ENCODE measurements around the gene EIF2S1.

Gene EIF2S1

DNA sequence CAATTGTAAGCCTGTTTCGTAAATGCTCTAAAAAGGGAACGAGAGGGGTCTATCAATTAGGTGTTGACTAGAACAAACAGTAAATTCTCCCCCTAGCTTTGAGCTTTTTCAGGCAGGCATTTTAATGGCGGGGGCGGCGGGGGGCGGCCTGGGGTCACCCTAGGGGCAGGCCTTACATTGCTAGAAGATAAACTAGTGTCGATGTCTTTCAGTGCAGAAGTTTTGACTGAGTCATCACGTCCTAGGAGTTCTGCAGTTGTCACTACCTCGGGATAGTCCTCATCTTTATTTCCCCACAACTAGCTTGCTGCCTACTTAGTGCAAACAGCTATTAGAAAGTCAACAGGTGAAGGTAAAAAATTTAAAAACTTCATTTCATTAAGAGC is 2.2 kb upstream of the EIF2S1 start:
- TF ChIP-seq ZNF274 (IDR thresholded peaks at IDR 0.05; ENCODE audit: low read depth, low read length) = no peak
- H3K4me3 ChIP-seq (ENCODE audit: low read length) = no peak overlapping the region

DNA sequence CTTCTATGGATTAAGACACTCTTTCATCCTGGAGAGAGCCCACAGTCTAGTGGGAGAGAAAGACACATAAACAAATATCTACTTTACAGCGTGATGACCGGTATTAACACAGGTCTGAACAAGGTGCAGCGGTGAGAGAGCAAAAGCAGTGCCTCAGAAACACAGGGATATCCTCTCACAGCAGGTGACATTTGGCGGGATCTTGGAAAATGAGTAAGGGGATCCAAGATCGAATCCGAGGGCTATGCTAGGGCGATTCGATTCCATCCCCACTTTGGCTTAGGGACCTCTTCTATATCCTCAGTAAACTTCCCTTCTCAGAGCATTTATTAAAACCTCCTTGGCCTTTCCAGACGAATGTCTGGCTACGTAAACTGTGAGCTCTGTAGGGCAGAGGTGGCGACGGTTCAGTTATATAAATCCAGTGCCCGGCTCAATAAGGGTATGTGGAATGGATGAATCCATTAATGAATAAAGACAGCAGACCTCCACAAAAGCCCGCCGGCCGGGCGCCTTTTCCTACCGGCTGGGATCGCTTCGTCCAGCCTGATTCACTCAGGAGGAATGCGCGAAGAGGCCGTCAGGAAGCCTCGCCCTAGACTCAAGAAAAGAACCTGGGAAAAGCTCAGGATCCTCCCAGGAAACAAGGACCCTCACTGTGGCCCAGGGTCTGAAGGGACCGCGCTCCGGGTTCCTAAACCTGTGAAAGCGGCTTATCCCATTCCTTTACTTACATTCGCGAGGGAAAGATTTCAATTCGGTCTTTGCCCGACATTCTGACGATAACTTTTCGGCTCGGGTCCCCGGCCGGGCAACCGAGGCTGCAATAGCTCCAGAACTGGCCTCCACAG is 979 bp upstream of the EIF2S1 start:
- no peak for TF ChIP-seq ZNF274 (IDR thresholded peaks at IDR 0.05; ENCODE audit: low read depth, low read length)
- peak overlapping the region; percentile 78 for H3K4me3 ChIP-seq (ENCODE audit: low read length)

DNA sequence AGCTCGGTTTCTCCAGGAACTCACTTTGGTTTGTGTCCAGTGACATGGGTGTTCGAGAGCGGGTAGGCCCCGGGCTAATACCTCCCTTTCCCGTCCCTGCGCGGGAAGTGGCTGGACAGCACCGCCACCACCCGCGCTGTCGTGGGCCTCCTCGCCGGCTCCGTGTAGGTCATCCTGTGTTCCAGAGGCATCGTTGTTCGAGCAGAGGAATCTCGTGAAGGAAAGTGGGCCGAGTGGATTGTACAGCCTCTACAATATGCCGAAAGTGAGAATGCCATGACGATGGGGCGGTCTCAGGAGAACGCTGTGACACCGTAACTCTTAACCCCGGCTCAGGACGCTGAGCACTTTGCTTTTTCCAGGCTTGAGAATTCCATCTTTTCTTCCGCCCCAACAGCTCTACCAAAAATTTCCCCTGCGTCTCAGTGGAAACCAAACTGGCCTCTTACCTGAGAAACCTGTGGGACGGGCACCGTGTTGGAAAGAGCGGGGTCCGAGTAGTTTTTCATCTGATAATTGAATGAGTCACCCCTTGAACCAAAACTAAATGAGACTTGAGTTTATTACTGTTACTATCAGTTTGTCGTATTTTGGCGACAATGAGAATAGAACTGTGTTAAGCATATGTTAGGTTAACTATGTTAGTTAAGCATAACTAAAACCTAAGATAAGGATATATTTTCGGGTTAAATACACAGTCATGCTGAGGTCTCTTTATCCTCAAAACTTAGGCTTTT is 510 bp downstream of the EIF2S1 start:
- no peak for TF ChIP-seq ZNF274 (IDR thresholded peaks at IDR 0.05; ENCODE audit: low read depth, low read length)
- peak overlapping the region; percentile 93 for H3K4me3 ChIP-seq (ENCODE audit: low read length)

DNA sequence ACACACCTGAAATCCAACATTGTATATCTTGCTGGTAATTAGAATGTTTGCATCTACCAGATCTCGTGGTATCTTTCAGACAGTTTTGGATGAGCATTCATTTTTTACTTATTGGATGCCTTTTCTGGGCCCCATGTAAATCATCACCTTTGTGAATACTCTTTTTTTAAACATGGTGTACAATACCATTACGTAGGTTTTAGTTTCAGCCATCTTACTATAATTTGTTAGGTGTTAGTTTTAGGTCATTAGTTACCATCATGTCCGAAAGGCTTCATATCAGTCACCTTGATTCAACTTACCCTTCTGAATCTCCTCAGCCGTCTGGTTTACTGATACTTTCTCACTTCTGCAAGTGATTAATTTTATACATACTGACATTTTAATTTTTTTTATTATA is 5.3 kb downstream of the EIF2S1 start:
- no peak for TF ChIP-seq ZNF274 (IDR thresholded peaks at IDR 0.05; ENCODE audit: low read depth, low read length)
- no peak overlapping the region for H3K4me3 ChIP-seq (ENCODE audit: low read length)

DNA sequence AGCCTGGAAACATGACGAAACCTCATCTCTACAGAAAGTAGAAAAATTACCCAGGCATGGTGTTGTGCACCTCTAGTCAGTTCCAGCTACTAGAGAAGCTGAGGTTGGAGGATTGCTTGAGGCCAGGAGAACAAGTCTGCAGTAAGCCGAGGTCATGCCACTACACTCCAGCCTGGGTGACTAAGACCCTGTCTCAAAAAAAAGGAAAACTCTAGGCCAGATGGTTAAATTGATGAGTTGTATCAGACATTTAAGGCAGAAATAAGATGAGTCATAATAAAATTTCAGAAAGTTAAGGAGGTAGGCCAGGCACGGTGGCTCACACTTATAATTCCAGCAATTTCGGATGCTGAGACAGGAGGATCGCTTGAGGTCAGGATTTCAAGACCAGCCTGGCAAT is 10.7 kb downstream of the EIF2S1 start:
- no peak overlapping the region for H3K4me3 ChIP-seq (ENCODE audit: low read length)
- no peak for TF ChIP-seq ZNF274 (IDR thresholded peaks at IDR 0.05; ENCODE audit: low read depth, low read length)

DNA sequence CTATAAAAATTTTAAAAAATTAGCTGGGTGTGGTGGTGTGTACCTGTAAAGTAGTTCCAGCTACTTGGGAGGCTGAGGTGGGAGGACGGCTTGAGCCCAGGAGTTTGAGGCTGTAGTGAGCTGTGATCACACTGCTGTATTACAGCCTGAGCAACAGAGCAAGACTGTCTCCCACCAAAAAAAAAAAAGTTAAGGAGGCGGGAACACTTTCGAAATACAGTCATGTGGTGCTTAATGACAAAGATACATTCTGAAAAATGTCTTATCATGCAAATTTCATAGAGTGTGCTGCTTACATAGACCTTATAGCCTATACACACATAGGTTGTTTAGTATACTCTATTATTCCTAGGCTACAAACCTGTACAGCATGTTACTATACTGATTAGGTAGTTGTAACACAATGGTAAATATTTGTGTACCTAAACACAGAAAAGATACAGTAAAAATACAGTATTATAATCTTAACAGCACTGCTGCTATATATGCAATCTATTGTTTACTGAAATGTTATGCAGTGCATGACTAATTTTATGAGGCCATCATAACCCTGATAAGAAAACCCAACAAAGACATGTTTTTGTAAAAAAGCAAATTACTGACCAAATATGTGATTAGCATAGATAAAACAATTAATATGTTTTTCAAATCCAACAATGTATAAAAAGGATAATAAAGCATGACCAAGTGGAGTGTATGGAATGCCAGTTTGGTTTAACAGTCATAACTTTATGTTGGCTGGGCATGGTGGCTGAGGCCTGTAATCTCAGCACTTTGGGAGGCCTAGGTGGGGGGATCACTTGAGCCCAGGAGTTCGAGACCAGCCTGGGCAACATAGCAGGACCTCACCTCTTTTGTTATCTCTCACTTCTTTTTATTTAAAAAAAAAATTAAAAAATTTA is 11.4 kb downstream of the EIF2S1 start:
- no peak for TF ChIP-seq ZNF274 (IDR thresholded peaks at IDR 0.05; ENCODE audit: low read depth, low read length)
- H3K4me3 ChIP-seq (ENCODE audit: low read length) = no peak overlapping the region

DNA sequence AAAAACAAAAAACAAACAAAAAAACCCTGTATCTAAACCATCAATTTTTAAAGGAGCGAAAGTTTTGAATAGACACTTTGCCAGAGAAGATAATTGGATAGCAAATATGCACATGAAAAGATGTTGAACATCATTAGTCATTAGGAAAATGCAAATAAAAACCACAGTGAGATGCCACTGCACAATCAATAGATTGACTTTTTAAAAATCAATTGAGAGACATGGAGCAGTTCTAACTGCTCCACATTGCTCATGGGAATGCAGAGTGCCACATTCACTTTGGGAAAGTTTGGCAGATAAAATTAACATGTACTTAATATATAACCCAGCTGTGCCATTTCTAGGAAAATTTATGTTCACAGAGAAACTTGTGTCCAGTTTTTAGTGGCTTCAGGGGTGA is 12.7 kb downstream of the EIF2S1 start:
- no peak overlapping the region for H3K4me3 ChIP-seq (ENCODE audit: low read length)
- no peak for TF ChIP-seq ZNF274 (IDR thresholded peaks at IDR 0.05; ENCODE audit: low read depth, low read length)

DNA sequence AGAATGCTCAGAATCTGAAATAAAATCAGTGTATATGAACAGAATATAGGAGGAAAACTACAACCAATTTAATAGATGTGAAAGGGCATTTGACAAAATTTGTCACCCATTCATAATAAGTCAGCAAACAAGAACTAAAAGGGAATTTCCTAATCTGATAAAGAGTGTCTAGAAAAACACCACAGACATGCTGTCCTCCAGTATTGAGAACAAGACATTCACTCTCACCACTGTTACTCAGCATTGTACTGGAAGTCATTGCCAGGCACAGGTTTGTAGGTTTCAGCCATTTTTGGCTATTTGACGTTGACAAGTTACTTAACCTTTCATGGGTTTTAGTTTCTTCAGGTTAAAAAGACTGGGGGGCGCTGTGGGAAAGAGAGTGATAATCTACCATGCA is 13.2 kb downstream of the EIF2S1 start:
- no peak for TF ChIP-seq ZNF274 (IDR thresholded peaks at IDR 0.05; ENCODE audit: low read depth, low read length)
- no peak overlapping the region for H3K4me3 ChIP-seq (ENCODE audit: low read length)

DNA sequence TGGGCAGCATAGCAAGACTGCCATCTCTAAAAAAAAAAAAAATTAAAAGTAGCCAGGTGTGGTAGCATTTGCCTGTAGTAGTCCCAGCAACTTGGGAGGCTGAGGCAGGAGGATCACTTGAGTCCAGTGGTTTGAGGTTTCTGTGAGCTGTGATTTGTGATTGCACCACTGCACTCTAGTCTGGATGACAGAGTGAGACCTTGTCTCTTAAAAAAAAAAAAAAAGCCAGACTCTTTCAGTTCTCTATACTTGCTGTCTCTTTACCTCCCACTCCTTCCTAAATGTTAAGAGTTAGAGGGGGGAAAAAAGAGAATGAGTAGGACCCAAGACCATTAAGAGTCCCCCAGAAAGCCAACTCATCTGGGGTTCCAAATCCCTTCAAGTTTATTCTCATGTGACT is 17.8 kb downstream of the EIF2S1 start:
- TF ChIP-seq ZNF274 (IDR thresholded peaks at IDR 0.05; ENCODE audit: low read depth, low read length) = no peak
- no peak overlapping the region for H3K4me3 ChIP-seq (ENCODE audit: low read length)

DNA sequence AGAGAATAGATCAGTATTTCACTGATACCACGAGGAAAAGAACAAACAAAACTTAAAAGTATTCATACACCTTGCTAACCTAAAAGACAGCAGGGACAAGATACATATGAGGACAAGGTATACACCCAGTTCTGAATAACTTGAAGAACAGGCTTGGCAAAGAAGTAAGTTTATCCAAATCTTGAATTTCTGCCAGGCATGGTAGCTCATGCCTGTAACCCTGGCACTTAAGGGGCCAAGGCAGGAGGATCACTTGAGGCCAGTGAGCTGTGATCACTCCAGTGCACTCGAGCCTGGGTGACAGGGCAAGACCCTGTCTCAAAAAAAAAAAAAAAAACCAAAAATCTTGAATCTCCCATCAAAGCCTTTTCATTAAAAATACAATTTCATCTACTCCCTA is 25.0 kb downstream of the EIF2S1 start:
- H3K4me3 ChIP-seq (ENCODE audit: low read length) = no peak overlapping the region
- TF ChIP-seq ZNF274 (IDR thresholded peaks at IDR 0.05; ENCODE audit: low read depth, low read length) = no peak

DNA sequence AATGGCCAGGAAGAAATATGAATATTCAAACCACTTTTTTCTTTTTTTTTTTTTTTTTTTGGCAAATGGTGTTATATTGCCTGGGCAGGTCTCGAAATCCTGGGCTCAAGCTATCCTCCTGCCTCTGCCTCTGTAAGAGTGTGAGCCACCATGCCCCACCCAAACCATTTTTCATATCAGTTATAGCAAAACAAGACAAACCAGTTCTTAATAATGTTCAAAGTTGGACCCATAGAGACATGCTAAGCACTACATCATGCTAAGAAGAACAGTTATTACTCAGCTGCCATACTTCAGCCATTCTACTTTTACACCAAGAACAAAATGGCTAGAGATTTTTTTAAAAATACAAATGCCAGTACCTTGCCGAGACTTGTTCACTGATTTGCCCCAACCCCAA is 25.5 kb downstream of the EIF2S1 start:
- TF ChIP-seq ZNF274 (IDR thresholded peaks at IDR 0.05; ENCODE audit: low read depth, low read length) = no peak
- no peak overlapping the region for H3K4me3 ChIP-seq (ENCODE audit: low read length)

DNA sequence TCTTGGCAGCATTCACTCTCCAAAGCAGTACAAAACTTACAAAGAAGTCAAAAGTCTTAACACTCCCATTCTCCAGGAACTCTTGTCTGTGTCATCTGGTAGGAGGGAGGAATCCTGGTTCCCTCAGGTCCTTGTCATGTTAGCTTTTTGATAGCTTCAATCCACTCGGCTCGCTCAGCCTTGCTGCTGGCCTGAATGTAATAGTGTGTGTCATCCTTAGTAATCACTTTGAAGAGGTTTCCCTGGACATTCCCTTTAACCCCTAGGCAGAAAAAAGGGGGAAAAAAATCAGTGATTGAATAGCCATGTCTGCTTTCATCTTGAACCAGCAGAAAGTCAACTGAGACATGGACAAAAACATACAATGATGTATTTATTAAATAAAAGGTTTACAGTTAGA is 27.1 kb downstream of the EIF2S1 start:
- TF ChIP-seq ZNF274 (IDR thresholded peaks at IDR 0.05; ENCODE audit: low read depth, low read length) = no peak
- H3K4me3 ChIP-seq (ENCODE audit: low read length) = no peak overlapping the region

DNA sequence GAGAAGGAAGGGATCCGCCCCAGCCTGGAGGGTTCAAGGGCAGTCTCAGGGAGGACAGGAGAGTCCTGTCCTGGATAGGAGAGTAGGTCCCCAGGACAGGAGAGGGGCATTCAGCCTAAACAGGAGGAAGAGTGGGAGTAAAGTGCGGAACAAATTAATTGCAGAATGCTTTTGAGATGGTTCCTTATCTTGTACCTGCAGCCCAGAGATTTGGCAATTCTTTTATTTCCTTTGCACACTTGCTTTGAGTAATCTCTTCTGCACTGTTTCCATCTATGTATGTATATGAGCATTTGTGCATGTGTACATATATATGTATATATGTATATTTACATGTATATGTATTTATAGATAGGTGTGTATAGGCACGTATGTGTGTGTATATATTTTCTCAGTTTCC is 29.1 kb downstream of the EIF2S1 start:
- H3K4me3 ChIP-seq (ENCODE audit: low read length) = no peak overlapping the region
- TF ChIP-seq ZNF274 (IDR thresholded peaks at IDR 0.05; ENCODE audit: low read depth, low read length) = no peak

DNA sequence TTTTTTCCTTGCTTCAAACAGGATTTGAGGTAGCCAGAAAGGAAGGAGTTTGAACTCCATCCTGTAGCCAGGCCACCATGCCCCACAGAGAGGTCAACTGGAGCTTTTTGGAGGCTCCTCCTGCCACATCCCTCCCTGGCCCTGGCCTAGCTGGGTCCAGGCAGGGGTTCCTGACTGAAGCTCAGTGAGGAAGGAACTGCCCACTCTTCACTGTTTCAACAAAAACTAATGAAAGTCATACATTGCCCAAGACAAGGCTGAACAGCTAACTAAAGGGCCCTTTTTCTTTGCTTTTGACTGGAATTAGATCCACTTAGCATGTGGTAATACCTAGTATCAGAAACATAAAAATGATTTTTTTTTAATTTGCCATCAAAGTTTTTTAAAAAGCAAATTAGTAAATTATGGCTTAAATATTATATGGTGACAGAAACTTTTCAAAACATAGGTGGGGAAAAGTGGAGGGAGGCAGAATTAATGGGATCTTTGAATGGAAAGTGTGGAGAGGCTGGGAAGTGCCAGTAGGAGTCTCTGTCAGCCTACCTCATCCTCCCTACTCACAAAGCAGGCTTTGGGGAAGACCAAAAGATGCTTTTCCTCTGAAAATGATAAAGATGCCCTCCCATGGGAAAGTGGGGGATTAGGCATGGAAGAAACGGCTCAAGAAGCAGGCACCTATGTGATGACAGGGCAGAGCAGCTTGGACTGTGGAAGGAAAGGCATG is 29.8 kb downstream of the EIF2S1 start:
- no peak overlapping the region for H3K4me3 ChIP-seq (ENCODE audit: low read length)
- TF ChIP-seq ZNF274 (IDR thresholded peaks at IDR 0.05; ENCODE audit: low read depth, low read length) = no peak

Data from GM08714 (cell line).